GM12878 (cell line): ENCODE measurements around the gene ERCC5. TPM values are rescaled to one million over a fixed set of nuclear protein-coding genes. Genes with fewer than 3 reads are reported as not detected.

Experiments
- ATAC-seq: fragments of 200-7000 bp; cut with Tn5 transposase; 3 replicates; pipeline ENCODE4 v1.9.1; 2020; ENCODE audit warnings: mild to moderate bottlenecking, moderate library complexity
- BruUV-seq: library from RNA; stranded (reverse); fragments of 400-500 nt; replicated peaks from 2 replicates; lab custom pipeline; 2021; lab: Mats Ljungman, UMichigan
- CTCF ChIA-PET: fragments of 300-600 bp; sonication (Branson Sonifier 250); formaldehyde crosslinking; extraction: SDS; loops from one replicate; lab custom pipeline; 2021; ENCODE audit warnings: inconsistent platforms; lab: Yijun Ruan, JAX
- POLR2A ChIA-PET: fragments of 350-600 bp; formaldehyde crosslinking; extraction: SDS; loops from one replicate; lab custom pipeline; 2021; ENCODE audit warnings: inconsistent platforms; lab: Charles Lee
- RAD21 ChIA-PET: fragments of 300-600 bp; sonication (Branson Sonifier 250); formaldehyde crosslinking; loops from one replicate; lab custom pipeline; 2023; ENCODE audit warnings: antibody characterized with exemption; ENCODE audit not compliant: unreplicated experiment; lab: Charles Lee
- SMC1A ChIA-PET: fragments of 300-600 bp; sonication (Branson Sonifier 250); formaldehyde crosslinking; loops from one replicate; lab custom pipeline; 2023; ENCODE audit not compliant: unreplicated experiment, uncharacterized antibody; lab: Charles Lee
- DNase-seq: peaks from one replicate; pipeline ENCODE4 v3.0.0-alpha.2; 2011; ENCODE audit warnings: low read depth, low spot score
- FAIRE-seq: peaks from 3 replicates; lab custom pipeline; 2011; peaks lifted over from hg19 to GRCh38; lab: Jason Lieb, UNC
- H2AFZ ChIP-seq: 2 replicates; pipeline ENCODE4 v1.6.0; 2011; ENCODE audit warnings: low read depth, low read length, control low read depth; ENCODE audit not compliant: control insufficient read depth
- H3K27ac ChIP-seq: 2 replicates; pipeline ENCODE4 v1.5.1; 2011; ENCODE audit warnings: control low read depth; ENCODE audit not compliant: control insufficient read depth, insufficient read depth
- H3K27me3 ChIP-seq, 2 experiments: replicated peaks in 1 of 2; 2 replicates each; pipeline versions ENCODE4 v1.6.0 to v1.6.1; 2011; ENCODE audit warnings: low read length in 1 of 2; ENCODE audit not compliant: control insufficient read depth in 2 of 2, insufficient read depth in 2 of 2
- H3K36me3 ChIP-seq, 2 experiments: 2 replicates each; pipeline ENCODE4 v1.5.1; 2011; ENCODE audit warnings: low read length in 1 of 2; ENCODE audit not compliant: control insufficient read depth in 2 of 2, insufficient read depth in 2 of 2
- H3K4me1 ChIP-seq: 2 replicates; pipeline ENCODE4 v1.6.1; 2011; ENCODE audit warnings: mild to moderate bottlenecking, low read length, moderate library complexity, mixed read lengths; ENCODE audit not compliant: control insufficient read depth, insufficient read depth
- H3K4me2 ChIP-seq: 2 replicates; pipeline ENCODE4 v1.6.0; 2011; ENCODE audit warnings: control low read depth; ENCODE audit not compliant: control insufficient read depth, insufficient read depth
- H3K4me3 ChIP-seq: fragments of 200-600 bp; sonication (generic); 2 replicates; pipeline ENCODE4 v1.5.1; 2016
- H3K79me2 ChIP-seq: 2 replicates; pipeline ENCODE4 v1.6.0; 2011; ENCODE audit warnings: low read length; ENCODE audit not compliant: control insufficient read depth, insufficient read depth
- H3K9ac ChIP-seq: 2 replicates; pipeline ENCODE4 v1.8.0; 2011; ENCODE audit warnings: low read length, control low read depth, mixed read lengths; ENCODE audit not compliant: control insufficient read depth, insufficient read depth
- H3K9me3 ChIP-seq: replicated peaks from 3 replicates; pipeline ENCODE4 v1.5.1; 2011; ENCODE audit warnings: mild to moderate bottlenecking, low read length; ENCODE audit not compliant: control insufficient read depth, insufficient read depth
- H4K20me1 ChIP-seq: 2 replicates; pipeline ENCODE4 v1.6.0; 2011; ENCODE audit not compliant: control insufficient read depth, insufficient read depth
- TCF12 ChIP-seq: IDR thresholded peaks from 2 replicates; pipeline ENCODE4 v1.6.1; 2011; ENCODE audit warnings: low read depth, mild to moderate bottlenecking, low read length
- TCF7 ChIP-seq: IDR thresholded peaks from 2 replicates; pipeline ENCODE4 v1.6.1; 2014; ENCODE audit warnings: antibody characterized with exemption, borderline replicate concordance
- WRNIP1 ChIP-seq: IDR thresholded peaks from 2 replicates; pipeline ENCODE4 v1.6.1; 2011; ENCODE audit warnings: low read depth, low read length, improper control_type of control experiment, borderline replicate concordance
- YBX1 ChIP-seq: fragments of 450-650 bp; IDR thresholded peaks from 2 replicates; pipeline ENCODE4 v1.6.1; 2016; ENCODE audit warnings: antibody characterized with exemption
- WGBS: methylation state at CpG from one replicate; pipeline ENCODE4 v1.1.6; 2016; ENCODE audit warnings: low lambda C conversion rate; ENCODE audit not compliant: insufficient replicate concordance, insufficient coverage; ENCODE audit errors: missing lambda C conversion rate; 5-methylcytosine and 5-hydroxymethylcytosine counted together
- in situ Hi-C: fragments of 300-500 bp; cut with MboI; formaldehyde crosslinking; loops from 9 replicates; pipeline ENCODE4 v1.14.3; 2018; ENCODE audit warnings: mixed read lengths
- intact Hi-C: fragments of 100-400 bp; cut with micrococcal nuclease; formaldehyde crosslinking; loops from one replicate; pipeline ENCODE4 v1.14.2; 2022; ENCODE audit not compliant: unreplicated experiment
- polyA plus RNA-seq, 11 experiments: library from polyadenylated mRNA; depleted of rRNA in 4 of 11; unstranded in 6 of 11; stranded (reverse) in 5 of 11; fragments of >200 nt; fragmentation: Nextera tagmentation in 4 of 11; fragmentation: Illumina TruSeq in 1 of 11; extraction: Ambion mirVana in 4 of 11; extraction: Trizol in 1 of 11; gene quantifications; 1 replicate in 1 of 11; 2 replicates in 10 of 11; pipeline versions ENCODE4 v1.2.1 to v1.2.3, GENCODE V29; 2011 to 2016; ENCODE audit warnings: inconsistent platforms in 2 of 11, missing spikeins in 2 of 11, low read depth in 1 of 11
- total RNA-seq, 4 experiments: library from RNA; depleted of rRNA in 3 of 4; stranded (reverse); fragments of >200 nt in 3 of 4; fragmentation: Illumina TruSeq in 1 of 4; extraction: Trizol in 1 of 4; gene quantifications; 2 replicates each; pipeline versions ENCODE4 v1.2.1 to v1.2.3, GENCODE V29; 2013 to 2021
- TF ChIP-seq, protein P1 (sequence below): IDR thresholded peaks from 2 replicates; pipeline ENCODE4 v1.6.1; 2012; ENCODE audit warnings: low read depth, low read length, improper control_type of control experiment

ERCC5 gene
- total and polyA plus RNA-seq, 10 of the 15 experiments (the other 5 are each of a cell fraction or from before 2014, with no cell fraction given), result 11.7 to 59.2 (median 41.6) TPM

DNA sequence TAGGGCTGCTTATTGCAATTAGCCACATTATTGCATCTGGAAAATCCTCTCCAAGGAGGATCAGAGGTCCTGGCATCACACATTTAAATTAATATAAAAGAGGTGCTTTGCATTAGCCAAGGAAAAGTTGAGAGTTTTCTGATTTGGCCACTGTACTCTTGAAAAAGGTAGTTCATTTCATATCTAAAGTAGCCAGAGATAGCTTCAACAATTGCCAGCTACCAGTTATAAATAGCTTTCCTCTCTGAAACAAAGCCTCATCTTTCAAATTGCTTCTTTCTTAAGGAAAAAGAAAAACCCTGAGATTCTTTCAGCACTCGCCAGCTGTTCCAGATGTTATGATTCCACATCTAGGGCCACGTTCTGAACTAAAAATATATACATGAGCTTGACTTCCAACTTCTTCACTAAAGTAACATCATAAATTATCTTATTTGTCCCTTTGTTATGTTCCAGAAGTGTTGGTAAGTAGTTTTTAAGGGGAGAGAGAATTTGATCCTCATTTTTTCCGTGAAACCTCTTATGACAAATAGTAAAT, 69.6 kb downstream of the ERCC5 start:
- no peaks in the 10 kb centered on the region for H3K36me3 ChIP-seq
- H3K4me2 ChIP-seq, result no peak overlapping the region
- H3K4me3 ChIP-seq, result no peak overlapping the region
- H2AFZ ChIP-seq, result no peak overlapping the region
- DNase-seq (no peak), ATAC-seq (no peak), FAIRE-seq (no peak)
- no peak overlapping the region for H3K9ac ChIP-seq
- H3K27ac ChIP-seq, result no peak overlapping the region
- H3K79me2 ChIP-seq, result no peaks in the 10 kb centered on the region
- no peaks in the 10 kb centered on the region for H4K20me1 ChIP-seq
- TF ChIP-seq TCF12 (no peak), TCF7 (no peak)
- POLR2A ChIA-PET, result interaction anchor here (0.8 kb wide), 1 partner anchor 215 kb away, joined by 3 read pairs; no protein-coding TSS in a partner anchor
- SMC1A ChIA-PET, result interaction anchor here (0.6 to 6.0 kb wide), 32 partner anchors 8 to 1857 kb away, joined by 3 to 39 read pairs (median 4); no protein-coding TSS in a partner anchor
- H3K27me3 ChIP-seq, result no peaks in the 10 kb centered on the region
- WGBS, result 19% methylated on average over 3 of the region's 3 CpGs
- in situ Hi-C loops (loop anchor here (5.0 kb wide), 2 partner anchors 227 to 272 kb away; no protein-coding TSS in a partner anchor), intact Hi-C loops (loop anchor here (10.0 kb wide), 3 partner anchors 369 to 1129 kb away; no protein-coding TSS in a partner anchor)
- CTCF ChIA-PET, result interaction anchor here (0.7 to 4.7 kb wide), 21 partner anchors 8 to 1128 kb away, joined by 3 to 35 read pairs (median 4); no protein-coding TSS in a partner anchor
- no peaks in the 10 kb centered on the region; the same call in 1 of the 3 replicates for H3K9me3 ChIP-seq
- no peaks in the 10 kb centered on the region for H3K4me1 ChIP-seq
- RAD21 ChIA-PET, result interaction anchor here (0.8 to 3.9 kb wide), 19 partner anchors 8 to 274 kb away, joined by 3 to 51 read pairs (median 4); no protein-coding TSS in a partner anchor
- no TSS peak for BruUV-seq

DNA sequence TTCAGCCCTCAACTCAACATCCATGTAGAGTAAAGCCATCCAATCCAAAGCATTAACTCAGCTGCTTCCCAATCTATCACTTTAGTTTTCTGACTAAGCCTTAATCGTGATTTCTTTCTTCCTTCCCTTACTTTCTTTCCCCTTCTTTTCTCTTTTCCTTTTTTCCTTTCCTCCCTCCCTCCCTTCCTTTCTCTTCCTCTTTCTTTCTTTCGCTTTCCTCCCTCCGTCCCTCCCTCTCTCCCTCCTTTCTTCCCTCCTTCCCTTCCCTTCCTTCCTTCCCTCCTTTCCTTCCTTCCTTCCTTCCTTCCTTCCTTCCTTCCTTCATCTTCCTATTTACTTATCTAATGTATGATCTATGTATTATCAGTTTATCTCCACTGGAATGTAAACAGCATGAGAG, 71.2 kb downstream of the ERCC5 start:
- FAIRE-seq (no peak), DNase-seq (no peak), ATAC-seq (no peak)
- Histone ChIP-seq H3K9ac (no peak overlapping the region), H4K20me1 (no peaks in the 10 kb centered on the region), H3K27ac (no peak overlapping the region), H3K9me3 (no peaks in the 10 kb centered on the region; the same call in 1 of the 3 replicates), H3K4me1 (no peaks in the 10 kb centered on the region), H3K79me2 (no peaks in the 10 kb centered on the region), H3K4me3 (no peak overlapping the region), H2AFZ (no peak overlapping the region), H3K36me3 (no peaks in the 10 kb centered on the region), H3K4me2 (no peak overlapping the region), H3K27me3 (no peaks in the 10 kb centered on the region)
- TF ChIP-seq, protein P1, sequence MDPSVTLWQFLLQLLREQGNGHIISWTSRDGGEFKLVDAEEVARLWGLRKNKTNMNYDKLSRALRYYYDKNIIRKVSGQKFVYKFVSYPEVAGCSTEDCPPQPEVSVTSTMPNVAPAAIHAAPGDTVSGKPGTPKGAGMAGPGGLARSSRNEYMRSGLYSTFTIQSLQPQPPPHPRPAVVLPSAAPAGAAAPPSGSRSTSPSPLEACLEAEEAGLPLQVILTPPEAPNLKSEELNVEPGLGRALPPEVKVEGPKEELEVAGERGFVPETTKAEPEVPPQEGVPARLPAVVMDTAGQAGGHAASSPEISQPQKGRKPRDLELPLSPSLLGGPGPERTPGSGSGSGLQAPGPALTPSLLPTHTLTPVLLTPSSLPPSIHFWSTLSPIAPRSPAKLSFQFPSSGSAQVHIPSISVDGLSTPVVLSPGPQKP, result no peak
- no peak for TF ChIP-seq WRNIP1
- 0 out of 2 replicates have a peak, but pooled peaks have one; percentile 74 for TF ChIP-seq YBX1
- ChIA-PET POLR2A (no interaction called here), CTCF (interaction anchor here (0.9 to 4.7 kb wide), 7 partner anchors 12 to 1126 kb away, joined by 3 to 35 read pairs (median 6); no protein-coding TSS in a partner anchor), RAD21 (interaction anchor here (1.0 to 3.9 kb wide), 7 partner anchors 10 to 234 kb away, joined by 3 to 51 read pairs (median 5); no protein-coding TSS in a partner anchor), SMC1A (interaction anchor here (0.6 to 6.0 kb wide), 10 partner anchors 10 to 1856 kb away, joined by 3 to 39 read pairs (median 4); no protein-coding TSS in a partner anchor)
- no TSS peak for BruUV-seq
- intact Hi-C loops, result loop anchor here (2.0 to 10.0 kb wide), 6 partner anchors 54 to 1128 kb away; no protein-coding TSS in a partner anchor
- WGBS, result 34% methylated on average over 3 of the region's 3 CpGs
- in situ Hi-C loops, result loop anchor here (5.0 kb wide), 2 partner anchors 225 to 270 kb away; no protein-coding TSS in a partner anchor
